Testis (tissue), 3 donors: Measurements from ENCODE around the gene POLQ. TPM values are rescaled to one million over a fixed set of nuclear protein-coding genes. Genes with fewer than 3 reads are reported as not detected.

Experiments used
- DNase-seq: peaks from one replicate; pipeline ENCODE4 v3.0.0-alpha.2; 2019
- H3K27ac ChIP-seq, 2 donors: fragments of 200-600 bp; sonication (generic); one replicate each; pipeline ENCODE4 v1.5.1; 2019
- H3K27me3 ChIP-seq: fragments of 200-600 bp; sonication (generic); one replicate; pipeline ENCODE4 v1.5.1; 2019
- H3K36me3 ChIP-seq: fragments of 200-600 bp; sonication (generic); one replicate; pipeline ENCODE4 v1.5.1; 2017; ENCODE audit warnings: low read depth; ENCODE audit errors: missing control alignments
- H3K4me1 ChIP-seq: fragments of 200-600 bp; sonication (generic); one replicate; pipeline ENCODE4 v1.5.1; 2019
- H3K4me3 ChIP-seq, 2 donors: fragments of 200-600 bp; sonication (generic); one replicate each; pipeline ENCODE4 v1.5.1; 2017 to 2019
- H3K9me3 ChIP-seq: fragments of 200-600 bp; sonication (generic); one replicate; pipeline ENCODE4 v1.5.1; 2017
- CTCF ChIP-seq, 3 experiments: fragments of 450-650 bp in 2 of 3; fragments of 200-600 bp in 1 of 3; sonication (generic) in 1 of 3; IDR thresholded peaks; one replicate each; pipeline ENCODE4 v1.5.1; 2016 to 2019; ENCODE audit warnings: antibody characterized with exemption in 3 of 3, mild to moderate bottlenecking in 2 of 3, moderate library complexity in 1 of 3
- POLR2A ChIP-seq: fragments of 450-650 bp; IDR thresholded peaks from one replicate; pipeline ENCODE4 v1.6.1; 2017; ENCODE audit warnings: antibody characterized with exemption, mild to moderate bottlenecking, moderate library complexity
- WGBS, 2 donors: methylation state at CpG; one replicate each; pipeline ENCODE4 v1.1.5; 2018; 5-methylcytosine and 5-hydroxymethylcytosine counted together
- intact Hi-C: fragments of 100-400 bp; cut with DNase I; formaldehyde crosslinking; loops from one replicate; pipeline ENCODE4 v1.15.1; 2023; ENCODE audit warnings: low total_unique reads
- polyA plus RNA-seq: library from polyadenylated mRNA; stranded (reverse); fragments of 350-450 nt; fragmentation: Illumina TruSeq; extraction: RNeasy Lipid Tissue Mini Kit (QIAGEN cat#74804); gene quantifications from one replicate; pipeline ENCODE4 v1.2.3, GENCODE V29; 2014; ENCODE audit warnings: low read depth, low replicate concordance; ENCODE audit not compliant: insufficient read depth
- total RNA-seq, 2 donors: library from RNA; depleted of rRNA; stranded (reverse); fragments of >200 nt; gene quantifications; one replicate each; pipeline ENCODE4 v1.2.3, GENCODE V29; 2016

Gene POLQ
- total and polyA plus RNA-seq, 3 donors from 2014 or later: 3.7 to 12.0 (median 7.7) TPM

- no peak for TF ChIP-seq CTCF (IDR thresholded peaks at IDR 0.05)
- no peak for DNase-seq
- Histone ChIP-seq H3K27me3 (no peaks in the 10 kb centered on the region), H3K36me3 (no peaks in the 10 kb centered on the region), H3K9me3 (no peaks in the 10 kb centered on the region), H3K4me1 (no peaks in the 10 kb centered on the region), H3K27ac (no peak overlapping the region), H3K4me3 (no peak overlapping the region)
- 80 to 96% methylated on average over 3 of the region's 3 CpGs for WGBS, 2 donors
- intact Hi-C loops: no loop called here
Measured at GRCh38 chr3:121436641-121437040, 109.1 kb downstream of the POLQ start.

- intact Hi-C loops: no loop called here
Measured at GRCh38 chr3:121436074-121436473, 109.7 kb downstream of the POLQ start.

GRCh38 chr3:121431726-121432517 lies 113.9 kb downstream of the POLQ start:
- intact Hi-C loops: no loop called here
- Histone ChIP-seq H3K36me3 (no peaks in the 10 kb centered on the region), H3K27ac (no peak overlapping the region), H3K4me3 (no peak overlapping the region), H3K4me1 (no peaks in the 10 kb centered on the region), H3K9me3 (no peaks in the 10 kb centered on the region), H3K27me3 (no peaks in the 10 kb centered on the region)
- no peak for DNase-seq
- no peak for TF ChIP-seq POLR2A
- no peak for TF ChIP-seq CTCF (IDR thresholded peaks at IDR 0.05)
- 64 to 66% methylated on average over 5 of the region's 5 CpGs for WGBS, 2 donors

More at GRCh38 chr3:121436074-121436473, 109.7 kb downstream of the POLQ start:
- Histone ChIP-seq H3K27me3 (no peaks in the 10 kb centered on the region), H3K4me1 (no peaks in the 10 kb centered on the region), H3K27ac (no peak overlapping the region), H3K36me3 (no peaks in the 10 kb centered on the region), H3K9me3 (no peaks in the 10 kb centered on the region), H3K4me3 (no peak overlapping the region)
- TF ChIP-seq POLR2A: no peak
- 95 to 97% methylated on average over 2 of the region's 2 CpGs for WGBS, 2 donors
- DNase-seq: no peak

- Histone ChIP-seq H3K4me3 (no peak overlapping the region), H3K27me3 (no peaks in the 10 kb centered on the region), H3K27ac (no peak overlapping the region), H3K36me3 (no peaks in the 10 kb centered on the region), H3K4me1 (no peaks in the 10 kb centered on the region), H3K9me3 (no peaks in the 10 kb centered on the region)
- TF ChIP-seq POLR2A: no peak
- no peak for TF ChIP-seq CTCF (IDR thresholded peaks at IDR 0.05)
- intact Hi-C loops: no loop called here
- no peak for DNase-seq
Measured at GRCh38 chr3:121430664-121431215, 115.0 kb downstream of the POLQ start.

GRCh38 chr3:121424549-121424948 lies 121.2 kb downstream of the POLQ start:
- no peaks in the 10 kb centered on the region for H3K36me3 ChIP-seq

More at GRCh38 chr3:121424549-121424948, 121.2 kb downstream of the POLQ start:
- H3K9me3 ChIP-seq: no peaks in the 10 kb centered on the region
- H3K4me1 ChIP-seq: no peaks in the 10 kb centered on the region
- no peak overlapping the region for H3K27ac ChIP-seq
- intact Hi-C loops: no loop called here
- no peak for DNase-seq
- no peak overlapping the region for H3K4me3 ChIP-seq
- TF ChIP-seq POLR2A: no peak
- no peak for TF ChIP-seq CTCF (IDR thresholded peaks at IDR 0.05)
- H3K27me3 ChIP-seq: no peaks in the 10 kb centered on the region
